NCI-H82 (cell line): Measurements from ENCODE around the gene U2AF1L4.

Experiments
- DNase-seq: peaks from one replicate; lab custom pipeline; 2025; lab: John Stamatoyannopoulos, UW

U2AF1L4 gene

DNA sequence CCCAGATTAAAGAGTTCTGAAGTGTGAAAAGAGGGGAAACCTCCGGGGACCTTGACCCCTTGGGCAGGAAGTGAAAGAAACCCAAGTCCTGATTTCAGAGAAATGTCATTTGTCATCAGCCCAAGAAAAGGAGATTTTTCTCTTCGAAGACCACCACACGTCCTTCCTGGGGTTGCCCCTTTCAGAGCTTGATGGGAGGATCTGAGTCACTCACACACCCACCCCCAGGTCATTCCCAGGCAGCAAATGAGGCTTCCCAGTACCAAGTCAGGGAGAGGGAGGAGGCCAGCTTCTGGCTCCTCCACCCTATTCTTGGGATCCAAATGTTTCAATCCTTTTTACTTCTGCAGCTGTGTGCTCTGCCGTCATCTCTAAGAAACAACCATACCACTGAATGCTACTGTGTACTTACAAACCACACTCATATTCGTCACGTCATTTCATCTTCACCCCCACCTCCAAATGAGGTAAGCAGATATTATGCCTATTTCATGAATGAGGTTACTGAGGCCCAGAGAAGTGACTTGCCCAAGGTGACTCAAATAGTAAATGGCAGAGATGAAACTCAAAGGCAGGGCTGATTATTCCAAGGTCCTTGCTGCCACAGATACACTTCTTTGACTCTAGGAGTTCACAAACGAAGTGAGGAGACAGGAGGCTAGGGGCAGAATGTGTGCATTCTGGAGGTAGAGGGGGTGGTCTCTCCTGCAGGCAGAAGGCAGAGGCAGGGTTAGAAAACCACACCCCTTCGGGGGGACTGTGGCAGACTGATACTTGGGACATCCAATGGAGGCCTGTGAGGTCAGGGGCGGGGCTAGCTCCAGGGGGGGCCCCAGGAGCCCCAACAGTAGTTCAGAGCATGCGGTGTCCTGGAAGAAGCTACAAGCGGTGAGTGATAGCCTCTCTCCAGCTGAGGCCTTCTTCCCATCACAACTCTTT, 32.4 kb downstream of the U2AF1L4 start:
- no peak for DNase-seq

DNA sequence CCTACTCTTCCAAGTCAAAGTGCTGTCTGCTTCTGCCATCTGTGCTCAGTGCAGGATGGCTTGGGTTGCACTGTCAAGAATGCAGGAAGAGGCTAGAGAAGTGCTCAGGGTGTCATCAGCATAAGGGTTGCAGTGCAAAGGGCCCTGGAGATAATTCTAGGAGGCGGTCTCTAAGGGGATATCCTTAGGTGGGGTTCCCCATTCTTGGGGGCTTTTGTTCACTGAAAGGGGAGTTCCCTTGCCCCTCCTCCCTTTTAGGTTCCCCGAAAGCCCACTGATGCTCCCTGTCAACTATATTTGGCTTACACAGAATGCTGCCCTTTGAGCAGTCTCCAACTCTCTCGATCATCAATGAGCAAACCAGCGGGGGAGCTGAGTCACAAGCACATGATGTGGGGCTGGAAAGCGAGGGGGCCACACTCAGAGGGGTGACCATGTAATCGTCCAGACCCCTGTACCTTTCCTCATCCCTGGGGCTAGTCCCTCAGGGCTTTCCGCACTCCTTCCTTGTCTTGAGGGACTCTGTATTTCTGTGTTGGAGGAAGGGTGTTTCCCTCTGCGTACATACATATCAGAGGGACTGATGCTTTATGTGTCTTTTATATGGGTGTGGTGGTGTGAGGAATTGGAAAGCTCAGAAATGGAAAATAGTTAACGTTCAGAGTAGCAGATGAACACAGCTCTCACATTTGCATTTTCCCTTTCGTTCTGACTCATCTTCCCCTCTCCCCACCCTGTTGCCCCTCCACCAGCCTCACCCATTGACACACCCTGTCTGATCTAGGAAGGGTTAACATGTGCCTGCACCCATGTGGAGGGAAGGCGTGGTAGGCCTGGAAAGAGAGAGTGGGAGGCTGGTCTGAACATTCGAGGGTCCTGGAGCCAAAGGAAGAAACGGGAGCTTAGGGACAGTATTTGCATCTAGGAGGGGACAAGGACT, 34.2 kb downstream of the U2AF1L4 start:
- no peak for DNase-seq

DNA sequence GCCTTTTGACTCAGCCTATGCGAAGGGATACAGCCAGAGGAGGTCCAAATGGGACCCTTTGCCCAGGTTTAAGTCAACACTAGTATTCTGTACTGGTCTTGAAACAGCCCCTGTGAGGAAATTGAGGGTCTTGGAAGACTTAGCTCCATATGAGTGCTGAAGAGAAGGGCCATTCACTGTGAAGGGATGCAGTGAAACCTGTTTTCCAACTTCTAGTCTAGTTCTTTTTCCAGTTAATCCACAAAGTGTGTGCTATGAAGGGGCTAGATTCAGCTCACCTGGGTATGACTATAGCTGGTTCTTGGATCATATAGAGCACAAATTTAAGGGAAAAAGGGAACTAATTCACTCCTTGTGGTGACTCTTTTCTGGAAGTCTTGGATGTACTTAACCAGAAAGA, 36.8 kb downstream of the U2AF1L4 start:
- no peak for DNase-seq

DNA sequence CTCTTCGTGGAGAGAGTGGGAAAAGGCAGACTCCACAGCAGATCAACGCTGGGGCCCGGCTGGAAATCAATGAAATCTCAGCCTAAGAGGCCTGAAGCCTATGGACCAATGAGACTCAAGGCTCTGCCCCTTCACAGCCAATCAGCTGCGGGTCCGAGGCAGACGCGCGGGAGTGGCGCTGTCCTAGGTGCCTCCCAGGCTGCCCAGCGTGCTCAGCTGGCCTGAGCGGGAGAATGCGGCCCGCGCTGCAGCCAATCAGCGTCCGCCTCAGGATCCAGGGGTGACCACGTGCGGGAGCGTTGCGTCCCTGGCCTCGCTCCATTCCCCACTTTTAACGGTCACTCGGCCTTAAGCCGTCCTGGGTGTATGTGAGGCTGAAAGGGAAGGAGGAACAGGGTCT, 41.0 kb downstream of the U2AF1L4 start, which contains the start of gene ZBTB32:
ZBTB32 (plus strand) TSS at position 341 of the 400 bp plus-strand sequence. CDS start 10,069 bp downstream, outside the sequence.
- DNase-seq, result no peak

DNA sequence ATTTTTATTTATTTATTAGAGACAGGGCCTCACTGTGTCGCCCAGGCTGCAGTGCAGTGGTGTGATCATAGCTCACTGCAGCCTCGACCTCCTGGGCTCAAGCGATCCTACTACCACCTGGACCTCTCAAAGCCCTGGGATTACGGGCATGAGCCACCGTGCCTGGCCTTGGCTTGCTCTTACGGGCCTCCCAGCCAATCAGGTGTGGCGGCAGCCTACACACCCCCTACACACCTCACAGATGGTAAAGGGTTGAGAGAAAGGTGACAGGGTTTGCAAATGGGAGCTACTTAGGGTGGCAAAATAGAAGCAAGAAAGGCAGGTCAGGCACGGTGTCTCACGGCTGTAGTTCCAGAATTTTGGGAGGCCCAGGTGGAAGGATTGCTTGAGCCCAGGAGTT, 41.9 kb downstream of the U2AF1L4 start:
- DNase-seq, result peak; percentile 66

DNA sequence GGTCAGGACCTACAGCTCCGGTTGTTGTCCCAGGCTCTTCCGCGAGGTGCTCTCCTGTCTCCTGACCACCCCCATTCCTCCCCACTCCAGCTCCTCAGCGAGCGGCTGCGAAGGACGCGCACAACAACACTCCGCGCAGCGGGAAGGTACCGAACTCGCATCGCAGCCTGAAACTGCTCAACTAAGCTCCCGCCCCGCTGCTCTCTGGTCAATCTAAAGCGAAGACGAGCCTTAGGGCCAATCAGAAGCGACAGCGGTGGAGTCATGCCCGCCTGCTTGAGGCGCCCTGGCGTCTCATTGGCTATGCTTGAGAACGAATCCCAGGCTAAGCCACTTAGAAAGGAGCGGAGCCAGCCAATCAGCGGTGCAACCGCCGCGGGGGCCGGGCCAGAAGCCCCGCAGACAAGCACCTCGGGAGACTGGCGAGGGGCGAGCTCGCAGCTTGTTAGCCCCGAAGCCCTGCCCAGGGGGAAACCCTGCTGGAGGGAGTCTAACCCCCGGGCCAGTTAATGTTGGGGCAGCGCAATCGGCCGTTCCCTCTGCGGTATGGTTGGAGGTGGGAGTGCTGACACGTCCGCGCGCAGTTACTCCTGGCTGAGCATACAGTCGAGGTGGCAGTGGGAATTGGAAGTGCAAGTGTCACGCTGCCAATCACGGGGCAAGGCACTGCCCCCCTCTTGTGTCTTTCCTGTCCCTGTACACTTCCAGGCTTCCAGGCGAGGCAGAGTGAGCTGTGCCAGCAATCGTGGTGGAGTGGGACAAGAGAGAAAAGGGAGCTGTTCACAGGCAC, 42.8 kb downstream of the U2AF1L4 start:
- peak; percentile 100 for DNase-seq

DNA sequence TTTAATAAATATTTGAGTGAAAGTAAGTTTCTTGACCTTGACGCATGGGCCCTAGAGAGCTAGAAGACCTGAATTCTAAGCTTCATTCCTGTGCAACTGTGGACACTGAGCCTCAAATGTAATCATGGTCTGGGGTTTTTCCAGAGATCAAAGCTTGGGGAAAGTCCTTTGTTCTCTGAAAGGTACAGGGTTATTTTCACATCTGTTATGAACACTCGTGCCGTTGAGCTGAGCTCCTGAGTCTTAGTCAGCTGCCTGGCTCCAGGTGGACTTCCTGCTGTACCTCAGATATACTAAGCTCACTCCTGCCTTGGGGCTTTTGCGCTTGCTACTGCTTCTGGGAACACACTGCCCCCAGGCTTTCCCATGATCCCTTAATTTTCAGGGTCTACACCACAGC, 48.4 kb downstream of the U2AF1L4 start:
- DNase-seq, result no peak

DNA sequence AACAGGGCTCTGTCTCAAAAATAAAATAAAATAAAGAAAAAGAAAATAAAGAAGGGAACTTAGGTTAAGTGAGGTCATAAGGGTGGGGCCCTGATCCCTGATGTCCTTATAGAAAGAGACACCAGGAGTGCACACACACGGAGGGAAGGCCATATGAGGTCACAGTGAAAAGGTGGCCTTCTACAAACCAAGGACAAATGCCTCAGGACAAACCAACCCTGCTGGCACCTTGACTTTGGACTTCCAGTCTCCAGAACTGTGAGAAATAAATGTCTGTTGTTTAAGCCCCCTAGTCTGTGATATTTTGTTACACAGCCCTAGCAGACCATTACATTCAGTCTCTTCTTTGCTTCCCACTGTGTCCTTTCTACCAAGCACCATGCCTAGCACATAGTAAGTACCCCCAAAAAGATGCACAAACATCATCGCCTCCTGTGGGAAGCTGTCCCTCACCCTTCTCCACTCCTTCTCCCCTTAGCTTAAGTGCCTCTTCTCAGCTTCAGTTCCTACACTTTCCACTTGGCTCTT, 49.3 kb downstream of the U2AF1L4 start:
- DNase-seq, result no peak

DNA sequence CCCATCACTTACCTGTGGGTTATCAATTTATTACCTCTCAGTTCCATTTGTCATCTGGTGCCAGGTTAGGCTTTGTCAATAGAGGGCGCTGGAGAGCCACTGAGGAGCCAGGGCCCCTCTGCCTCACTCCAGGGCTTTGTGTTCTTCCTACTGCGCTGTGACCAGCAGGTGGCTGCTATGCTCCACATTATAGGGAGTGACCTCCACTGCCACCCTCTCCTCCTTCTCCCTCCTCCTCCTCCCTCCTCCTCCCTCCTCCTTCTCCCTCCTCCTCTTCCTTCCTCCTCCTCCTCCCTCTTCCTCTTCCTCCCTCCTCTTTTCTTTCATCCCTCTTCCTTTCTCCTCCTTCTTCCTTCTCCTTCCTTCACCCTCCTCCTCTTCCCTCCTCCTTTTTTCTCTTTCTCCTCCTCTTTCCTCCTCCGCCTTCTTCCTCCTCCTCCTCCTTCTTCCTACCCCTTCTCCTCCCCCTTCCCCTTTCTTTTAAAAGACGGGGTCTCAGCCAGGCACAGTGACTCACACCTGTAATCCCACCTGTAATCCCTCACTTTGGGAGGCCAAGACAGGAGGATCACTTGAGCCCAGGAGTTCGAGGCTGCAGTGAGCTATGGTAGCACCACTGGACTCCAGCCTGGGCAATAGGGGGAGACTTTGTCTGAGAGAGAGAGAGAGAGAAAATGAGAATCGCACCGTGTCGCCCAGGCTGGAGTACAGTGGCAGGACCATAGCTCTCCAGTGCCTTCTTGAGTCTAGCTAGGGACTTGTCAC, 51.2 kb downstream of the U2AF1L4 start:
- DNase-seq, result peak; percentile 96

DNA sequence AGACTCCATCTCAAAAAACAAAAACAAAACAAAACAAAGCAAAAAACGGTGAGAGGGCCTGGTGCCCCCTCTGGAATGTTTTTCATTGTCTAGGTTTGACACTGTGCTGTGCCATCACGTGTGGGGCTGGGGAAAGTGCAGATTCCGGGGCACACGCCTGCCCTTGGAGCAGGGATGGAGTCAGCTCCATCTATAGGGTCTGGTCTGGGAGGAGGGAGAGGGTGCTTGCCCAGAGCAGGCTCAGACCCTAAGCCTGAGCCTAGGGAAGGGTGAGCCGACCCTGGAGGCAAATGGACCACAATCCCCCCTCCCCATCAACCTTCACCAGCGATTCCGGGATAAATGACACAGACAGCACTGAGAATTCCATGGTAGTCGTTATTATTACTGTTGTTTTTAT, 51.8 kb downstream of the U2AF1L4 start:
- no peak for DNase-seq
